Epithelial cell of proximal tubule (primary cell): Measurements from ENCODE around the gene GRIA1. TPM values are rescaled to one million over a fixed set of nuclear protein-coding genes. Genes with fewer than 3 reads are reported as not detected.

Experiments used
- DNase-seq: peaks from one replicate; pipeline ENCODE4 v3.0.0-alpha.2; 2011; ENCODE audit warnings: low read depth
- H3K4me3 ChIP-seq: 2 replicates; pipeline ENCODE4 v1.5.1; 2011; ENCODE audit warnings: low read depth, mild to moderate bottlenecking, low read length
- CTCF ChIP-seq: conservative IDR thresholded peaks from 2 replicates; pipeline ENCODE4 v1.5.1; 2012; ENCODE audit warnings: low read depth, mild to moderate bottlenecking, low read length
- total RNA-seq: library from RNA; depleted of rRNA; stranded (reverse); fragments of >200 nt; gene quantifications from 2 replicates; pipeline ENCODE4 v1.2.3, GENCODE V29; 2015

GRIA1 gene
- total RNA-seq, 1 donor from 2014 or later: not detected

- no peak for TF ChIP-seq CTCF
- no peak for DNase-seq
- no peak overlapping the region for H3K4me3 ChIP-seq
Observed at GRCh38 chr5:153797484-153797883, 307.0 kb downstream of the GRIA1 start.

- TF ChIP-seq CTCF: no peak
- H3K4me3 ChIP-seq: no peak overlapping the region
- no peak for DNase-seq
Observed at GRCh38 chr5:153798830-153799229, 308.4 kb downstream of the GRIA1 start.

- TF ChIP-seq CTCF: no peak
- no peak for DNase-seq
Observed at GRCh38 chr5:153799466-153799865, 309.0 kb downstream of the GRIA1 start.

DNA sequence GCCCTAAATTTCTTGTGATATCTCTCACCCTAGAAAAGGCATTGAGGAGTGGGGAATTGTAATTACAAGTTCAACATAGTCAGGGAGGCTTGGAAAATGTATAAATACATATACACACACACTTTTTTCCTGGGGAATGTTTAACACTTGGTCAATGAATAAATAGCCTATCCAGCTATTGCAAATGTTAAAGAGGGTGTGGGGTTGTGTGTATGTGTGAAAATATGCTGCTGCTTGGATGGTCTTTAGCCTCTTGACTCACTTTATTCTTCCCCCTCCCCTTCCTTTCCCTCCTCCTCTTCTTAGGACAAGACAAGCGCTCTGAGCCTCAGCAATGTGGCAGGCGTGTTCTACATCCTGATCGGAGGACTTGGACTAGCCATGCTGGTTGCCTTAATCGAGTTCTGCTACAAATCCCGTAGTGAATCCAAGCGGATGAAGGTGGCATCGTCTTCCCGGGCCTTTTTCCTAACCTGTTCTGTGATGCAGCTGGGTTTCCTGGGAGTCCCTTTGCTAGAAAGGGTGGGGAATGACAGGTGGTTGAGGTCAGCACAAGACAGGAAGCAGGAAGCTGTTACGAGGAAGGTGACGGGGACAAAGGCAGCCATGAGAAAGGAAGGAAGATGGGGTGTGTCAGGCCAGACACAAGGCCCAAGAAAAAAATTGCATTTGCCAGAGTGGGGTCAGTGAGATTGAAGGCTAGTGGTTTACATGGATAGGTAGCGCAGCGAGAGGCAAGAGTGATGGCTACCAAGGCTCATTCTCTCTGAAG lies 311.8 kb downstream of the GRIA1 start:
- no peak overlapping the region for H3K4me3 ChIP-seq
- no peak for TF ChIP-seq CTCF
- no peak for DNase-seq

More at GRCh38 chr5:153799466-153799865, 309.0 kb downstream of the GRIA1 start:
- H3K4me3 ChIP-seq: no peak overlapping the region

DNA sequence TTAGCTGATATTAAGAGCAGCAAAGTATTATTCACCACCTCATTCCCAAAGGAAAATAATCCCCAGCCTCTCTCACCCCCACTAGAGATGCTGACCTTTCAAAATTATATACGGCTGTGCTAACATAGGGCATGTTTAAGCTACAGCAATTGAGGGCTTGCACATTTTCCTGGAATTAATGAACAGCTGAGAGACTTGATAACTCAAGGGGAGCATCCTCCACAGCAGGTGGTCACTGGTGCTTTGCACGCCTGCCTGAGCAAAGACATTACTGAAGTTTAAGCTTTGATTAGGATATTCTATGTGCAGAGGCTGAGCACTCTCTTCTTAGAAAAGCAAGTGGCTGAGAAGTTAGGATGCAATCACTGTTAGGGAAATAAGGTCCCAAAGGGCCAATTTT lies 317.3 kb downstream of the GRIA1 start:
- DNase-seq: no peak
- no peak overlapping the region for H3K4me3 ChIP-seq
- no peak for TF ChIP-seq CTCF

DNA sequence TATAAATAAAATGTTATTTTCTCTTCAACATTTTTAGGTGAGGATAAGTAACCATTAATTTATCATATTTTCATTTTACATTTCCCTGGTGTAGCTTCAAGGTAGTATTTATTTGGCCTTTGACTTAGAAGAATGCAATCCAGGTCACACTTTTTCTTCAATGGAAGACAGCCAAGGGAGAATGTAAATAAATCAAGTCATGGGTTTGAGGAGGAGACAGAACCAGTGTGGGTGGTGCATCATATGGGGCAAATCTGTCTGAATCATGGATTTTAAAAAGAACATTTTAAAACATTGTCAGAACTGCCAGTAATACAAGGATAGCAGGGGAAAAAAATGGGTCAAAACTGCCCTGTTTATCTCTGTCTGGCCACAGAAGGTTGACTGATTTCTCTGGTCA lies 318.7 kb downstream of the GRIA1 start:
- TF ChIP-seq CTCF: no peak
- no peak overlapping the region for H3K4me3 ChIP-seq

DNA sequence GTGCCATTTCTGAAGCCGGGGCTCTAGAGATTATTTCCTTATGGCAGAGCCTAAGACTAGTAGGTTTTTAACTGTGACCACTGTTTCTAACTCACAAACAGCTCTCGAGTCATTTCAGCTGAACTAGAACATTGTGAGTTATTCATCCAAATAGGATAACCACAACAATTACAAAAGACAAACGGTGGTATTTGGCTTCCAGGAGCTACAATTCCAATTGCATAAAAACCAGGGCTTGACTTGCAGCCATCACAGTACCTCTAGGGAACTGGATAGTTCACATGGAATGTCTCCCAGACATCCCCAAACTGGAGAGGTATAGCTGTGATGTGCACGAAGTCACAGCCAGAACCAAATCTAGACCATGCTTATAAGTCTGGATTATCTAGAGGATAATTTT lies 323.4 kb downstream of the GRIA1 start:
- no peak for TF ChIP-seq CTCF
- DNase-seq: no peak
- H3K4me3 ChIP-seq: no peak overlapping the region

More for the DNA sequence above, 318.7 kb downstream of the GRIA1 start:
- no peak for DNase-seq
